Measurements from ENCODE around the gene PPIL1.
"Not testable (repeated sequence)": the region's sequence is repeated elsewhere in the genome, so short reads cannot be mapped to it uniquely, and the experiment has no call there.

Gene PPIL1

DNA sequence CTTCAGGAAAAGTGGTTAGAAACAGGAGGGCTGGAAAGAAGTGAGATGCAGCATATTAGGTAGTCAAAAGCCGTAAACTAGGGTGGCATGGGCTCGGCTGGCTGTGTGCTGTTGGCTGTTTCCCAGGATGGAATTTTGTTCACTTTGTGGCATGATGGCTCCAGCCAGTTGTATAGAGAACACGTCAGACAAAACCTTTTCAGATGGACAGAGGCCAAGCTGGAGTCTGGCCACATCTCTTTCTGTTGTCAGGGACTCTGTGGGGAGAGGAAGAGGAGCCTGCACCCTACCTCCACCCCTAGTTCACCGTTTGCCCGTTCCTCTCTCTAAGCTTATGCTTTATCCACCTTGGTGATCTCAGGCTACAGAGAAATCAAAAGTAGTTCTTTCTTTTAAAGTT is 33.2 kb upstream of the PPIL1 start:
- CTCF ChIA-PET: interaction anchor here (1.3 to 1.5 kb wide), 2 partner anchors 14 to 23 kb away, joined by 3 read pairs; no protein-coding TSS in a partner anchor
- no peak for TF ChIP-seq CTCF (IDR thresholded peaks at IDR 0.05; ENCODE audit: control extremely low read depth, extremely low read depth, low read depth, missing control alignments)
- POLR2A ChIA-PET: no interaction called here
- no peak for DNase-seq (ENCODE audit: extremely low spot score)

GRCh38 chr6:36906539-36907325 is 32.1 kb upstream of the PPIL1 start:
- DNase-seq (ENCODE audit: extremely low spot score): no peak
- TF ChIP-seq CTCF (IDR thresholded peaks at IDR 0.05; ENCODE audit: control extremely low read depth, extremely low read depth, low read depth, missing control alignments): no peak
- CTCF ChIA-PET: interaction anchor here (1.3 to 1.5 kb wide), 2 partner anchors 12 to 22 kb away, joined by 3 read pairs; no protein-coding TSS in a partner anchor
- POLR2A ChIA-PET: no interaction called here

DNA sequence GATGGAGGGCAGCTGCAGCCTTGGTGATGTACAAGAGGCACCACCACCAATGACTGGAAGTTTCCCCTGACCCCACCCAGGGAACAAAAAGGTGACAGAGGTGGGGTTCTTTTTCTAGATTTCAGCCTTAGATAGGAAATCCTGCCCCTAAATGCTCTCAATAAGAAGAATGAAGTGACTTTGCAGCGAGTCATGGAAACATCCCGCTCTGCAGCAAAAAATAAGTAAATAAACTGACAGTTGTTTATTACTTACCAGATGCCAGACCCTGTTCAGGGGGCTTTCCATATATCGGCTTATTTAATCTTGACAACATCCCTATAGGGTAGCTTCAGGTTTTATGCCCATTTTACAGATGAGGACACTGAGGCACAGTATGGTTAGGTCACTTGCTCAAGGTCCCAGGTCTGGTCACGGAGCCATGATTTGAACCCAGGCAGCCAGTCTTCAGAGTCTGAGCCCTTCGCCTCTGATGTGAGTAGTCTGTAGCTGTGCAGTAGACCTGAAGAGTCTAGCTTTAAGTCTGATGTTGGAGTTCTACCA is 30.3 kb upstream of the PPIL1 start:
- ChIA-PET POLR2A (no interaction called here), CTCF (interaction anchor here (1.1 to 2.0 kb wide), 4 partner anchors 9 to 421 kb away, joined by 3 to 5 read pairs (median 4); partner anchors contain the start of gene C6orf89)
- no peak for DNase-seq (ENCODE audit: extremely low spot score)
- TF ChIP-seq CTCF (IDR thresholded peaks at IDR 0.05; ENCODE audit: control extremely low read depth, extremely low read depth, low read depth, missing control alignments): no peak

- CTCF ChIA-PET: interaction anchor here (0.9 to 2.0 kb wide), 5 partner anchors 9 to 289 kb away, joined by 4 to 5 read pairs (median 4); partner anchors contain the start of gene C6orf89
- TF ChIP-seq CTCF (IDR thresholded peaks at IDR 0.05; ENCODE audit: control extremely low read depth, extremely low read depth, low read depth, missing control alignments): no peak
- POLR2A ChIA-PET: no interaction called here
- no peak for DNase-seq (ENCODE audit: extremely low spot score)
These were observed 29.5 kb upstream of the PPIL1 start for GRCh38 chr6:36904114-36904513.

- DNase-seq (ENCODE audit: extremely low spot score): no peak
- CTCF ChIA-PET: no interaction called here
- no peak for TF ChIP-seq CTCF (IDR thresholded peaks at IDR 0.05; ENCODE audit: control extremely low read depth, extremely low read depth, low read depth, missing control alignments)
- POLR2A ChIA-PET: no interaction called here
These were observed 23.0 kb upstream of the PPIL1 start for GRCh38 chr6:36897609-36898008.

DNA sequence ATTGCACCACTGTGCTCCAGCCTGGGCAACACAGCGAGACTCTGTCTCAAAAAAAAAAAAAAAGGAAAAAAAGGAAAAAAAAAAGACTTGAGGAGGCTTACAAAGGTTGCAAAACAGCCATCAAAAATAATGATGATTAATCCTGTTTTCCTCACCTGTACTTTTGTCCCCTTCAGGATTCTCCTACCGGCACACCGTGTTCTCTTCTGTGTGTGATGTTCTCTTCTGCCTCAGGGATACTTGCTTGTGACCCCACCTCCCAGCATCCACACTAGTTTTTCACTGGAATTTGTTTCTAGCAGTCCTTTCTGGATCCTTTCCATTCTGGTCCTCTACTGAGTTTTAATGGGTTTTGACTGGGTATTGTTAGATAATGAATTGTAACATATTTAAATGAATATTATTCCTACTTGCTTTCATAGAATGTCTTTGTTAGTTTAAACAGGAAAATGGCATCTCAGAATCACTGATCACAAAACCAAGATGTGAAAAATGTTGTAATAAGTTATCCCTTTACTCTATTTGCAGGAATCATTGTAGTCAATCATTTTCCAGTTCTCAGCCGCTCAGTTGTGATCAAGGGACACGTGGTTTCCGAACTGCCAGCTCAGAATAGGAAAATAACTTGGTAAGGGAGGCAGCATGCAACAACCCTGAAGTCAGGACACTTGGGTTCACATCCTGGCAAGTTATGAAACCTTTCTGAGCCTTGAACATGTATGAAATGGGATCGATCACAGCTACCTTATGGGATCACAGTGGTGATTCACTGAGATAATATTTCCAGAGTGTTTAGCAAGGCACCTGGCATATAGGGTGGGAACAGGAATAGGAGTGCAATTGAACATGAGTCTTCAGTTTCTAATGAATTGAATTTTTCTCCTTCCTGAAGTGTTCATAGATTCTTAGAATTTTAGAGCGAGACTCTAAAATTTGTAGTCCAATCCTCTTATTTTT is 19.7 kb upstream of the PPIL1 start:
- CTCF ChIA-PET: interaction anchor here (1.0 to 1.5 kb wide), 3 partner anchors 8 to 13 kb away, joined by 3 to 4 read pairs (median 3); partner anchors contain the start of gene C6orf89
- POLR2A ChIA-PET: interaction anchor here (0.6 kb wide), 1 partner anchor 364 kb away, joined by 4 read pairs; no protein-coding TSS in a partner anchor

DNA sequence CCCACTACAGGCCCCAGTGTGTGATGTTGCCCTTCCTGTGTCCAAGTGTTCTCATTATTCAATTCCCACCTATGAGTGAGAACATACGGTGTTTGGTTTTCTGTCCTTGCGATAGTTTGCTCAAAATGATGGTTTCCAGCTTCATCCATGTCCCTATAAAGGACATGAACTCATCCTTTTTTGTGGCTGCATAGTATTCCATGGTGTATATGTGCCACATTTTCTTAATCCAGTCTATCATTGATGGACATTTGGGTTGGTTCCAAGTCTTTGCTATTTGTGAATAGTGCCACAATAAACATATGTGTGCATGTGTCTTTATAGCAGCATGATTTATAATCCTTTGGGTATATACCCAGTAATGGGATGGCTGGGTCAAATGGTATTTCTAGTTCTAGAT is 16.6 kb upstream of the PPIL1 start:
- DNase-seq (ENCODE audit: extremely low spot score); POLR2A ChIA-PET: not testable (repeated sequence)
- CTCF ChIA-PET: interaction anchor here (1.2 to 2.9 kb wide), 3 partner anchors 17 to 127 kb away, joined by 3 to 10 read pairs (median 5); partner anchors contain the start of gene PPIL1

More for the DNA sequence above, 19.7 kb upstream of the PPIL1 start:
- TF ChIP-seq CTCF (IDR thresholded peaks at IDR 0.05; ENCODE audit: control extremely low read depth, extremely low read depth, low read depth, missing control alignments): no peak
- no peak for DNase-seq (ENCODE audit: extremely low spot score)
